ENCODE data around the gene ERO1B. TPM values are rescaled to one million over a fixed set of nuclear protein-coding genes. Genes with fewer than 3 reads are reported as not detected.

The ERO1B gene
- total RNA-seq, 4 donors from 2014 or later: 2.0 to 5.5 (median 3.9) TPM

DNA sequence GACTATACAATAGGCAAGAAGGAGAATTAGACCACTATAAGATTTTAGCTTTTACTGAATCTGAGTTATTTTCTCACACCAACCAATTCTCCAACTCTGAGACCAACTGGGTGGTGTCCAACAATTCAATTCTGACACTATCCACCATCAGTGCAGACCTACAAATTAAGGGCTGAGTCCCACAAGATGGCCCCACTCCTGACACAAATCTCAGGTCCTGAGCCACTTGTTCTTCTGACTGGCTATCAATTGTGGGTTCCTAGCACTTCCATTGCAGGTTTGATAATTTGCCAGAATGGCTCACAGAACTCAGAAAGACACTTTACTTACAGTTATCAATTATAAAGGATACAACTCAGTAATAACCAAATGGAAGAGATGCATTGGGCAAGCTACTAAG, 6.7 kb downstream of the ERO1B start:
- DNase-seq (ENCODE audit: low spot score in 2 of 2): no peak
- intact Hi-C loops (cut with DNase I; ENCODE audit: low total_unique reads): no loop called here
- TF ChIP-seq CTCF (IDR thresholded peaks at IDR 0.05): no peak
- no peak for TF ChIP-seq POLR2A (IDR thresholded peaks at IDR 0.05)
- no peak overlapping the region for H3K4me3 ChIP-seq (ENCODE audit: low read depth, poor library complexity, severe bottlenecking)

DNA sequence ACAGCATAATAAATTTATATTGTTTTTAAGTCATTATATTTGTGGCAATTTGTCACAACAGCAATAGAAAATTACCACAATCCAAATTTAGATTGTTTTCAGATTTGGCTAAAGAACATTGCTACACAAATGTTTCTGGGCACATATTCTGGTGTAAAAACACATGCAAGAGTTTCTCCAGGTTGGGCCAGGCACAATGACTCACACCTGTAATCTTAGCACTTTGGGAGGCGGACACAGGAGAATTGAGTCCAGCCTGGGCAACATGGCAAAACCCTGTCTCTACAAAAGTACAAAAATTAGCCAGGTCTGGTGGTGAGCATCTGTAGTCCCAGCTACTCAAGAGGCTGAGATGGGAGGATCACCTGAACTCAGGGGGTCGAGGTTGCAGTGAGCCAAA, 8.4 kb downstream of the ERO1B start:
- 87 to 98% methylated on average over 2 of the region's 2 CpGs for WGBS, 2 donors
- TF ChIP-seq CTCF (IDR thresholded peaks at IDR 0.05) (no peak), POLR2A (IDR thresholded peaks at IDR 0.05) (no peak)
- intact Hi-C loops (cut with DNase I; ENCODE audit: low total_unique reads): no loop called here
- no peak overlapping the region for H3K4me3 ChIP-seq (ENCODE audit: low read depth, poor library complexity, severe bottlenecking)
- no peak for DNase-seq (ENCODE audit: low spot score in 2 of 2)

GRCh38 chr1:236269439-236269838, 12.3 kb downstream of the ERO1B start:
- intact Hi-C loops (cut with DNase I; ENCODE audit: low total_unique reads): no loop called here
- no peak for TF ChIP-seq POLR2A (IDR thresholded peaks at IDR 0.05)
- TF ChIP-seq CTCF (IDR thresholded peaks at IDR 0.05): no peak
- no peak overlapping the region for H3K4me3 ChIP-seq (ENCODE audit: low read depth, poor library complexity, severe bottlenecking)
- DNase-seq (ENCODE audit: low spot score in 2 of 2): no peak

- no peak overlapping the region for H3K4me3 ChIP-seq (ENCODE audit: low read depth, poor library complexity, severe bottlenecking)
- TF ChIP-seq CTCF (IDR thresholded peaks at IDR 0.05): no peak
- no peak for TF ChIP-seq POLR2A (IDR thresholded peaks at IDR 0.05)
- intact Hi-C loops (cut with DNase I; ENCODE audit: low total_unique reads): no loop called here
- no peak for DNase-seq (ENCODE audit: low spot score in 2 of 2)
These were observed 19.9 kb downstream of the ERO1B start for GRCh38 chr1:236261898-236262297.

GRCh38 chr1:236261033-236261432, 20.7 kb downstream of the ERO1B start:
- 93 to 95% methylated on average over 1 of the region's 1 CpG for WGBS, 2 donors
- TF ChIP-seq CTCF (IDR thresholded peaks at IDR 0.05): no peak
- no peak for TF ChIP-seq POLR2A (IDR thresholded peaks at IDR 0.05)
- H3K4me3 ChIP-seq (ENCODE audit: low read depth, poor library complexity, severe bottlenecking): no peak overlapping the region
- intact Hi-C loops (cut with DNase I; ENCODE audit: low total_unique reads): no loop called here
- DNase-seq (ENCODE audit: low spot score in 2 of 2): no peak

DNA sequence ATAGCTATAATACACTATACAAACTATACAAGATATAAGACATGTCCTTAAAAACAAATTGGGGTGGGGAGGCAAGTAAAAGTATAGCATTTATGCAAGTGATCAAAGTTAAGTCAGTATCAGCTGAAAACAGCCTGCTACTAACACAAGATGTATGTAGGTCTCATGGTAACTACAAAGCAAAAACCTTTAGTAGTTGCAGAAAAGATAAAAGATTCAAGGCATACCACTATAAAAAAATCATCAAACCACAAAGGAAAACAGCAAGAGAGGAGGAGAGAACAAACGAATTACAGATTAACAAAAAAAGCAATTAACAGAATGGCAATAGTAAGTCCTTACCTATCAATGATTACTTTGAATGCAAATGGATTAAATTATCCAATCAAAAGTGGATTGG, 22.7 kb downstream of the ERO1B start:
- 87 to 92% methylated on average over 1 of the region's 1 CpG for WGBS, 2 donors
- TF ChIP-seq CTCF (IDR thresholded peaks at IDR 0.05) (no peak), POLR2A (IDR thresholded peaks at IDR 0.05) (no peak)
- DNase-seq (ENCODE audit: low spot score in 2 of 2): no peak
- no peak overlapping the region for H3K4me3 ChIP-seq (ENCODE audit: low read depth, poor library complexity, severe bottlenecking)
- intact Hi-C loops (cut with DNase I; ENCODE audit: low total_unique reads): no loop called here

Data from lower leg skin (tissue), 4 donors.